HEK293 (cell line): ENCODE results near the gene PTBP2.

Source experiments
- CTCF ChIA-PET: fragments of 350-600 bp; formaldehyde crosslinking; extraction: SDS; loops from one replicate; lab custom pipeline; 2021; ENCODE audit warnings: antibody characterized with exemption; lab: Yijun Ruan, JAX
- POLR2A ChIA-PET: fragments of 300-600 bp; formaldehyde crosslinking; extraction: SDS; loops from one replicate; lab custom pipeline; 2020; ENCODE audit warnings: antibody characterized with exemption, inconsistent platforms; lab: Yijun Ruan, JAX
- H3K27ac ChIP-seq: fragments of 200-500 bp; sonication (Bioruptor generic); 2 replicates; pipeline ENCODE4 v1.5.1; 2014; ENCODE audit warnings: low read depth, low read length, control low read depth, inconsistent platforms; ENCODE audit errors: extremely low read depth
- H3K36me3 ChIP-seq, 2 experiments: fragments of 200-500 bp in 1 of 2; sonication (Bioruptor generic) in 1 of 2; 1 replicate in 1 of 2; 2 replicates in 1 of 2; pipeline ENCODE4 v1.5.1; 2014 to 2017; ENCODE audit warnings: inconsistent platforms in 2 of 2, low read length in 2 of 2; ENCODE audit not compliant: control insufficient read depth in 2 of 2, insufficient read depth in 1 of 2
- H3K4me1 ChIP-seq: fragments of 200-500 bp; sonication (Bioruptor generic); 2 replicates; pipeline ENCODE4 v1.5.1; 2014; ENCODE audit warnings: mild to moderate bottlenecking, low read length, inconsistent platforms; ENCODE audit not compliant: control insufficient read depth, insufficient read depth
- H3K4me3 ChIP-seq: 2 replicates; pipeline ENCODE4 v1.5.1; 2011; ENCODE audit warnings: low read depth, mild to moderate bottlenecking, control low read depth, low read length, moderate library complexity
- H3K9me3 ChIP-seq: fragments of 200-500 bp; sonication (Bioruptor generic); 2 replicates; pipeline ENCODE4 v1.5.1; 2014; ENCODE audit warnings: low read depth, low read length, inconsistent platforms; ENCODE audit not compliant: control insufficient read depth, insufficient read depth
- GLI4 ChIP-seq: fragments of 450-650 bp; formaldehyde crosslinking; IDR thresholded peaks from 2 replicates; pipeline ENCODE4 v1.5.1; 2016; ENCODE audit warnings: missing biosample characterization, missing genetic modification characterization
- MYNN ChIP-seq: fragments of 450-650 bp; formaldehyde crosslinking; IDR thresholded peaks from 2 replicates; pipeline ENCODE4 v1.5.1; 2016; ENCODE audit warnings: missing biosample characterization, missing genetic modification characterization, borderline replicate concordance
- ZFP69B ChIP-seq: fragments of 450-650 bp; formaldehyde crosslinking; IDR thresholded peaks from 2 replicates; pipeline ENCODE4 v1.5.1; 2016; ENCODE audit warnings: missing biosample characterization, missing genetic modification characterization
- ZNF112 ChIP-seq: fragments of 450-650 bp; formaldehyde crosslinking; IDR thresholded peaks from 2 replicates; pipeline ENCODE4 v1.5.0; 2017; ENCODE audit warnings: missing biosample characterization, missing genetic modification characterization
- ZNF114 ChIP-seq: fragments of 450-650 bp; formaldehyde crosslinking; IDR thresholded peaks from 2 replicates; pipeline ENCODE4 v1.5.0; 2017; ENCODE audit warnings: missing biosample characterization, missing genetic modification characterization
- ZNF223 ChIP-seq: fragments of 450-650 bp; formaldehyde crosslinking; IDR thresholded peaks from 2 replicates; pipeline ENCODE4 v1.5.1; 2016; ENCODE audit warnings: missing biosample characterization, missing genetic modification characterization
- ZNF354C ChIP-seq: fragments of 450-650 bp; formaldehyde crosslinking; IDR thresholded peaks from 2 replicates; pipeline ENCODE4 v1.5.1; 2016; ENCODE audit warnings: missing biosample characterization, missing genetic modification characterization, low read depth, borderline replicate concordance
- ZNF366 ChIP-seq: fragments of 450-650 bp; formaldehyde crosslinking; conservative IDR thresholded peaks from 2 replicates; pipeline ENCODE4 v1.5.1; 2016; ENCODE audit warnings: missing biosample characterization, missing genetic modification characterization
- ZNF394 ChIP-seq: fragments of 450-650 bp; formaldehyde crosslinking; IDR thresholded peaks from 2 replicates; pipeline ENCODE4 v1.5.1; 2016; ENCODE audit warnings: missing biosample characterization, missing genetic modification characterization, mild to moderate bottlenecking, moderate library complexity, borderline replicate concordance
- ZNF529 ChIP-seq: fragments of 450-650 bp; formaldehyde crosslinking; IDR thresholded peaks from 2 replicates; pipeline ENCODE4 v1.5.1; 2017; ENCODE audit warnings: missing genetic modification characterization, missing biosample characterization; ENCODE audit not compliant: insufficient replicate concordance
- ZNF530 ChIP-seq: fragments of 450-650 bp; formaldehyde crosslinking; IDR thresholded peaks from 2 replicates; pipeline ENCODE4 v1.5.1; 2016; ENCODE audit warnings: low read depth, missing biosample characterization, missing genetic modification characterization
- ZNF571 ChIP-seq: fragments of 450-650 bp; formaldehyde crosslinking; IDR thresholded peaks from 2 replicates; pipeline ENCODE4 v1.5.0; 2017; ENCODE audit warnings: missing biosample characterization, missing genetic modification characterization
- ZNF654 ChIP-seq: fragments of 450-650 bp; formaldehyde crosslinking; IDR thresholded peaks from 2 replicates; pipeline ENCODE4 v1.5.1; 2016; ENCODE audit warnings: low read depth, missing biosample characterization, missing genetic modification characterization
- ZNF768 ChIP-seq: fragments of 450-650 bp; formaldehyde crosslinking; IDR thresholded peaks from 2 replicates; pipeline ENCODE4 v1.5.1; 2018; ENCODE audit warnings: missing biosample characterization, mild to moderate bottlenecking, missing genetic modification characterization
- ZNF837 ChIP-seq: fragments of 450-650 bp; formaldehyde crosslinking; IDR thresholded peaks from 2 replicates; pipeline ENCODE4 v1.5.1; 2016; ENCODE audit warnings: missing biosample characterization, missing genetic modification characterization
- ZXDB ChIP-seq: fragments of 450-650 bp; formaldehyde crosslinking; IDR thresholded peaks from 2 replicates; pipeline ENCODE4 v1.5.1; 2016; ENCODE audit warnings: missing biosample characterization, missing genetic modification characterization
- TF ChIP-seq, protein P1 (sequence below): fragments of 450-650 bp; formaldehyde crosslinking; IDR thresholded peaks from 2 replicates; pipeline ENCODE4 v1.5.1; 2016; ENCODE audit warnings: missing biosample characterization, missing genetic modification characterization
- TF ChIP-seq, protein P2 (sequence below): fragments of 450-650 bp; formaldehyde crosslinking; IDR thresholded peaks from 2 replicates; pipeline ENCODE4 v1.5.1; 2016; ENCODE audit warnings: missing biosample characterization, missing genetic modification characterization
- TF ChIP-seq, protein P3 (sequence below): fragments of 450-650 bp; formaldehyde crosslinking; IDR thresholded peaks from 2 replicates; pipeline ENCODE4 v1.5.1; 2016; ENCODE audit warnings: missing biosample characterization, missing genetic modification characterization
- TF ChIP-seq, protein P4 (sequence below): fragments of 450-650 bp; formaldehyde crosslinking; IDR thresholded peaks from 2 replicates; pipeline ENCODE4 v1.5.1; 2016; ENCODE audit warnings: missing biosample characterization, missing genetic modification characterization

PTBP2 gene

DNA sequence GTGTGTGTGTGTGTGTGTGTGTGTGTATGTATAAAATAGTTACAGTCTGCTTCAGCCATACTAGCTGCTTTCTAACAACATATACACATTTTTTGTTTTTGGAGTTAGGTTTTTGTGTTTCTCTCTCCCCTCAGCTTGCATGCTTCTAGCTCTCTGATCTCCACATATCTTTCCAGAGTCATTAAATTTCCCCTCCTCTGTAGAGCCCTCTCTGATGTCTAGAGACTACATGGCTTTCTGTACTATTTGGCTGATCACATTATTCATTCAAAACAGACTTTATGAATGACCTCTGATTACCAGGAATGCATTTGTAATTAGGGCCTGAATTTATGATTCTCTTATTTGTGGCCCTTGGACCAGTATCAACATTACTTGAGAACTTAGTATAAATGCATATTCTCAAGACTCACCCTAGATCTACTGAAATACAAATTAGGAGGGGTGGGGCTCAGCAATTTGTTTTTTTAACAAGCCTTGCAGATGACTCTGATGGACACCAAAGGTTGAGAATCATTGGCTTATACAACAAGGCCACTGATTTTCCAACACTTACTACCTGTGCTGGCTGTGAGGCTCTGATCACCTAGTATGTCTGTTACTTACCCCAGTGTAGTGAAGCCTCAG is 104.5 kb downstream of the PTBP2 start (continued):
- TF ChIP-seq, protein P1, sequence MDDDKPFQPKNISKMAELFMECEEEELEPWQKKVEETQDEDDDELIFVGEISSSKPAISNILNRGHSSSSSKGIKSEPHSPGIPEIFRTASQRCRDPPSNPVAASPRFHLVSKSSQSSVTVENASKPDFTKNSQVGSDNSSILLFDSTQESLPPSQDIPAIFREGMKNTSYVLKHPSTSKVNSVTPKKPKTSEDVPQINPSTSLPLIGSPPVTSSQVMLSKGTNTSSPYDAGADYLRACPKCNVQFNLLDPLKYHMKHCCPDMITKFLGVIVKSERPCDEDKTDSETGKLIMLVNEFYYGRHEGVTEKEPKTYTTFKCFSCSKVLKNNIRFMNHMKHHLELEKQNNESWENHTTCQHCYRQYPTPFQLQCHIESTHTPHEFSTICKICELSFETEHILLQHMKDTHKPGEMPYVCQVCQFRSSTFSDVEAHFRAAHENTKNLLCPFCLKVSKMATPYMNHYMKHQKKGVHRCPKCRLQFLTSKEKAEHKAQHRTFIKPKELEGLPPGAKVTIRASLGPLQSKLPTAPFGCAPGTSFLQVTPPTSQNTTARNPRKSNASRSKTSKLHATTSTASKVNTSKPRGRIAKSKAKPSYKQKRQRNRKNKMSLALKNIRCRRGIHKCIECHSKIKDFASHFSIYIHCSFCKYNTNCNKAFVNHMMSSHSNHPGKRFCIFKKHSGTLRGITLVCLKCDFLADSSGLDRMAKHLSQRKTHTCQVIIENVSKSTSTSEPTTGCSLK = no peak
- TF ChIP-seq ZFP69B (no peak), ZXDB (tag by site-specific recombination) (no peak)
- TF ChIP-seq, all 188 proteins: peak for 0

DNA sequence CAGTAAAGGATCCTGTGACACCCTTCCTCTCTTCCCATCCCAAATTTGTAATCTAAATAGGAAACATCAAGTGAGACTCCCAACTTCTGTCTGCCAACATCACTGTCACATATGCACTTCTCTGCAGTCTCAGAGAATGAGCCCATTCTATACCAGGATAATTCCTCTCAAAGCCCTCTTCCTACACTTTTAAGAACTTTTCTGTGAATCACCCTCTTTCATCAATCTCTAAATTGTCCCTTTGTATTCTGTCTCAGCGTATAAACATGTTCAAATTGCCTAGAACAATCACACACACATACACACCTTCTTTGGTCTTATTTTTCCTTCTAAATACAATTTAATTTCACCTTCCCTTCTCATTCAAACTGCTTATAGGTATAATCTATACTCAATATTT is 111.8 kb downstream of the PTBP2 start:
- Histone ChIP-seq H3K4me3 (no peak overlapping the region), H3K36me3 (no peaks in the 10 kb centered on the region), H3K27ac (no peak overlapping the region), H3K4me1 (no peaks in the 10 kb centered on the region), H3K9me3 (no peaks in the 10 kb centered on the region)
- ChIA-PET POLR2A (no interaction called here), CTCF (no interaction called here)
- TF ChIP-seq, protein P2, sequence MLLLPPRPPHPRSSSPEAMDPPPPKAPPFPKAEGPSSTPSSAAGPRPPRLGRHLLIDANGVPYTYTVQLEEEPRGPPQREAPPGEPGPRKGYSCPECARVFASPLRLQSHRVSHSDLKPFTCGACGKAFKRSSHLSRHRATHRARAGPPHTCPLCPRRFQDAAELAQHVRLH = no peak
- TF ChIP-seq ZNF366 (tag by site-specific recombination) = no peak
- TF ChIP-seq ZNF394 (tag by site-specific recombination) = no peak
- no peak for TF ChIP-seq ZNF529 (tag by site-specific recombination)
- TF ChIP-seq ZNF354C = no peak
- TF ChIP-seq ZNF768 (tag by site-specific recombination) = no peak
- TF ChIP-seq ZNF837 (tag by site-specific recombination) = no peak
- TF ChIP-seq, protein P3, sequence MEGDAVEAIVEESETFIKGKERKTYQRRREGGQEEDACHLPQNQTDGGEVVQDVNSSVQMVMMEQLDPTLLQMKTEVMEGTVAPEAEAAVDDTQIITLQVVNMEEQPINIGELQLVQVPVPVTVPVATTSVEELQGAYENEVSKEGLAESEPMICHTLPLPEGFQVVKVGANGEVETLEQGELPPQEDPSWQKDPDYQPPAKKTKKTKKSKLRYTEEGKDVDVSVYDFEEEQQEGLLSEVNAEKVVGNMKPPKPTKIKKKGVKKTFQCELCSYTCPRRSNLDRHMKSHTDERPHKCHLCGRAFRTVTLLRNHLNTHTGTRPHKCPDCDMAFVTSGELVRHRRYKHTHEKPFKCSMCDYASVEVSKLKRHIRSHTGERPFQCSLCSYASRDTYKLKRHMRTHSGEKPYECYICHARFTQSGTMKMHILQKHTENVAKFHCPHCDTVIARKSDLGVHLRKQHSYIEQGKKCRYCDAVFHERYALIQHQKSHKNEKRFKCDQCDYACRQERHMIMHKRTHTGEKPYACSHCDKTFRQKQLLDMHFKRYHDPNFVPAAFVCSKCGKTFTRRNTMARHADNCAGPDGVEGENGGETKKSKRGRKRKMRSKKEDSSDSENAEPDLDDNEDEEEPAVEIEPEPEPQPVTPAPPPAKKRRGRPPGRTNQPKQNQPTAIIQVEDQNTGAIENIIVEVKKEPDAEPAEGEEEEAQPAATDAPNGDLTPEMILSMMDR (tag by site-specific recombination) = no peak
- TF ChIP-seq ZNF112 (tag by site-specific recombination) = no peak
- no peak for TF ChIP-seq ZNF571
- TF ChIP-seq GLI4 (tag by site-specific recombination) = no peak
- TF ChIP-seq ZNF223 (tag by site-specific recombination) = no peak

DNA sequence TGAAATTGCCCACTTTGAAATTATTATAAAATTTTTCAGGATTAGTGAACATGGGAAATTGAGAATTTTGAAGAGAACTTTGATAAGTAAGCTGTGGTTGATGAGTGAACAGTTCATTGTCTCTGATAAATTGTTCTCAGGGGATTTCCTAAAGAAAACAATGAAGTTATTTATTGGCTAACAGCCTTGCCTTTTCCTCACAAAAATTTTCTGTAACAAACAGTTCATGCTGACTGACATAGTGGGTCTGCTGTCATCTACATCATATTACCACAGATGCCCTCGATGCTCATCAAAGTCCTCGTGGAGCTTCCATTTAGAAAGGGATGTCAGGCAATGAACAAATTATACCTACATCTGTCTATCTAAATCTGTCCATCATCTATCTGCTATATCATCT is 113.4 kb downstream of the PTBP2 start:
- TF ChIP-seq ZNF654 (tag by site-specific recombination) (no peak), ZNF530 (tag by site-specific recombination) (no peak), MYNN (tag by site-specific recombination) (no peak), ZNF768 (tag by site-specific recombination) (no peak), ZNF114 (tag by site-specific recombination) (no peak)
- TF ChIP-seq, protein P4, sequence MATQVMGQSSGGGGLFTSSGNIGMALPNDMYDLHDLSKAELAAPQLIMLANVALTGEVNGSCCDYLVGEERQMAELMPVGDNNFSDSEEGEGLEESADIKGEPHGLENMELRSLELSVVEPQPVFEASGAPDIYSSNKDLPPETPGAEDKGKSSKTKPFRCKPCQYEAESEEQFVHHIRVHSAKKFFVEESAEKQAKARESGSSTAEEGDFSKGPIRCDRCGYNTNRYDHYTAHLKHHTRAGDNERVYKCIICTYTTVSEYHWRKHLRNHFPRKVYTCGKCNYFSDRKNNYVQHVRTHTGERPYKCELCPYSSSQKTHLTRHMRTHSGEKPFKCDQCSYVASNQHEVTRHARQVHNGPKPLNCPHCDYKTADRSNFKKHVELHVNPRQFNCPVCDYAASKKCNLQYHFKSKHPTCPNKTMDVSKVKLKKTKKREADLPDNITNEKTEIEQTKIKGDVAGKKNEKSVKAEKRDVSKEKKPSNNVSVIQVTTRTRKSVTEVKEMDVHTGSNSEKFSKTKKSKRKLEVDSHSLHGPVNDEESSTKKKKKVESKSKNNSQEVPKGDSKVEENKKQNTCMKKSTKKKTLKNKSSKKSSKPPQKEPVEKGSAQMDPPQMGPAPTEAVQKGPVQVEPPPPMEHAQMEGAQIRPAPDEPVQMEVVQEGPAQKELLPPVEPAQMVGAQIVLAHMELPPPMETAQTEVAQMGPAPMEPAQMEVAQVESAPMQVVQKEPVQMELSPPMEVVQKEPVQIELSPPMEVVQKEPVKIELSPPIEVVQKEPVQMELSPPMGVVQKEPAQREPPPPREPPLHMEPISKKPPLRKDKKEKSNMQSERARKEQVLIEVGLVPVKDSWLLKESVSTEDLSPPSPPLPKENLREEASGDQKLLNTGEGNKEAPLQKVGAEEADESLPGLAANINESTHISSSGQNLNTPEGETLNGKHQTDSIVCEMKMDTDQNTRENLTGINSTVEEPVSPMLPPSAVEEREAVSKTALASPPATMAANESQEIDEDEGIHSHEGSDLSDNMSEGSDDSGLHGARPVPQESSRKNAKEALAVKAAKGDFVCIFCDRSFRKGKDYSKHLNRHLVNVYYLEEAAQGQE (tag by site-specific recombination) = no peak
- TF ChIP-seq, all 188 proteins: peak for 0

More for the DNA sequence above, 113.4 kb downstream of the PTBP2 start:
- H3K36me3 ChIP-seq = no peaks in the 10 kb centered on the region
- no peak overlapping the region for H3K27ac ChIP-seq
- ChIA-PET POLR2A (no interaction called here), CTCF (interaction anchor here (0.6 to 1.0 kb wide), 2 partner anchors 10 to 186 kb away, joined by 3 to 6 read pairs; no protein-coding TSS in a partner anchor)
- no peak overlapping the region for H3K4me3 ChIP-seq
- H3K9me3 ChIP-seq = no peaks in the 10 kb centered on the region
- no peaks in the 10 kb centered on the region for H3K4me1 ChIP-seq
